ENCODE data around the gene GNG3. TPM values are rescaled to one million over a fixed set of nuclear protein-coding genes. Genes with fewer than 3 reads are reported as not detected.
A peak's percentile ranks its signal among the peaks of the same experiment; 100 is the strongest.

GNG3 gene
- total RNA-seq, 1 donor from 2014 or later: not detected

- Mint-ChIP-seq H3K27ac (ENCODE audit: unreplicated experiment) (peak overlapping the region; percentile 92), H3K4me1 (ENCODE audit: low read depth, unreplicated experiment) (peaks cover 45% of the 10 kb centered on the region), H3K4me3 (ENCODE audit: unreplicated experiment) (peak overlapping the region; percentile 81), H3K27me3 (ENCODE audit: low read depth, unreplicated experiment) (no peaks in the 10 kb centered on the region), H3K9me3 (ENCODE audit: unreplicated experiment) (no peaks in the 10 kb centered on the region), H3K36me3 (ENCODE audit: low read depth, unreplicated experiment) (peaks cover 17% of the 10 kb centered on the region)
- Histone ChIP-seq H3K4me1 (ENCODE audit: insufficient read depth, low read length) (peaks cover 34% of the 10 kb centered on the region), H3K4me2 (ENCODE audit: low read length) (peak overlapping the region; percentile 100), H3K79me2 (ENCODE audit: insufficient read depth, low read length) (peaks cover 18% of the 10 kb centered on the region), H3K9ac (ENCODE audit: low read length) (peak overlapping the region; percentile 90), H2AFZ (ENCODE audit: low read depth, low read length) (peak overlapping the region; percentile 98), H4K20me1 (ENCODE audit: insufficient read depth, low read length) (no peaks in the 10 kb centered on the region), H3K9me3 (ENCODE audit: insufficient read depth, low read depth, low read length) (no peaks in the 10 kb centered on the region), H3K27me3 (ENCODE audit: insufficient read depth, low read length) (no peaks in the 10 kb centered on the region), H3K36me3 (ENCODE audit: insufficient read depth, low read length) (peaks cover 39% of the 10 kb centered on the region), H3K27ac (ENCODE audit: low read depth, low read length) (peak overlapping the region; percentile 91), H3K4me3 (ENCODE audit: insufficient read depth, low read depth, low read length) (peak overlapping the region; percentile 69)
- DNase-seq (ENCODE audit: low read depth): peak; percentile 92
- TF ChIP-seq EZH2 (IDR thresholded peaks at IDR 0.05; ENCODE audit: insufficient read depth, low read length): no peak
- TF ChIP-seq CTCF (IDR thresholded peaks at IDR 0.05; ENCODE audit: insufficient read depth, low read depth, low read length): no peak
- peak; percentile 75 for FAIRE-seq
These were observed 1.9 kb downstream of the GNG3 start for GRCh38 chr11:62709247-62710000.

- no peaks in the 10 kb centered on the region for H3K27me3 Mint-ChIP-seq (ENCODE audit: low read depth, unreplicated experiment)
- peak overlapping the region; percentile 92 for H3K27ac Mint-ChIP-seq (ENCODE audit: unreplicated experiment)
- DNase-seq (ENCODE audit: low read depth): no peak
- H3K36me3 ChIP-seq (ENCODE audit: insufficient read depth, low read length): peaks cover 41% of the 10 kb centered on the region
- H3K4me2 ChIP-seq (ENCODE audit: low read length): peak overlapping the region; percentile 100
- FAIRE-seq: no peak
- peak overlapping the region; percentile 90 for H3K9ac ChIP-seq (ENCODE audit: low read length)
- H3K4me1 Mint-ChIP-seq (ENCODE audit: low read depth, unreplicated experiment): peaks cover 46% of the 10 kb centered on the region
- TF ChIP-seq EZH2 (IDR thresholded peaks at IDR 0.05; ENCODE audit: insufficient read depth, low read length): no peak
- no peak for TF ChIP-seq CTCF (IDR thresholded peaks at IDR 0.05; ENCODE audit: insufficient read depth, low read depth, low read length)
- H3K9me3 Mint-ChIP-seq (ENCODE audit: unreplicated experiment): no peaks in the 10 kb centered on the region
- peak overlapping the region; percentile 69 for H3K4me3 ChIP-seq (ENCODE audit: insufficient read depth, low read depth, low read length)
- H3K27ac ChIP-seq (ENCODE audit: low read depth, low read length): peak overlapping the region; percentile 91
- no peaks in the 10 kb centered on the region for H4K20me1 ChIP-seq (ENCODE audit: insufficient read depth, low read length)
- H3K4me1 ChIP-seq (ENCODE audit: insufficient read depth, low read length): peaks cover 34% of the 10 kb centered on the region
- H2AFZ ChIP-seq (ENCODE audit: low read depth, low read length): peak overlapping the region; percentile 98
- peak overlapping the region; percentile 81 for H3K4me3 Mint-ChIP-seq (ENCODE audit: unreplicated experiment)
- no peaks in the 10 kb centered on the region for H3K9me3 ChIP-seq (ENCODE audit: insufficient read depth, low read depth, low read length)
- H3K27me3 ChIP-seq (ENCODE audit: insufficient read depth, low read length): no peaks in the 10 kb centered on the region
- peaks cover 17% of the 10 kb centered on the region for H3K36me3 Mint-ChIP-seq (ENCODE audit: low read depth, unreplicated experiment)
- peaks cover 21% of the 10 kb centered on the region for H3K79me2 ChIP-seq (ENCODE audit: insufficient read depth, low read length)
These were observed 2.5 kb downstream of the GNG3 start for GRCh38 chr11:62710001-62710345.

- Mint-ChIP-seq H3K27ac (ENCODE audit: unreplicated experiment) (no peak overlapping the region), H3K4me3 (ENCODE audit: unreplicated experiment) (no peak overlapping the region), H3K27me3 (ENCODE audit: low read depth, unreplicated experiment) (no peaks in the 10 kb centered on the region), H3K36me3 (ENCODE audit: low read depth, unreplicated experiment) (peaks cover 26% of the 10 kb centered on the region), H3K4me1 (ENCODE audit: low read depth, unreplicated experiment) (peaks cover 32% of the 10 kb centered on the region), H3K9me3 (ENCODE audit: unreplicated experiment) (no peaks in the 10 kb centered on the region)
- H3K36me3 ChIP-seq (ENCODE audit: insufficient read depth, low read length): peaks cover 63% of the 10 kb centered on the region
- H2AFZ ChIP-seq (ENCODE audit: low read depth, low read length): no peak overlapping the region
- no peak overlapping the region for H3K9ac ChIP-seq (ENCODE audit: low read length)
- no peak for DNase-seq (ENCODE audit: low read depth)
- no peaks in the 10 kb centered on the region for H3K9me3 ChIP-seq (ENCODE audit: insufficient read depth, low read depth, low read length)
- H3K27ac ChIP-seq (ENCODE audit: low read depth, low read length): no peak overlapping the region
- FAIRE-seq: no peak
- H3K79me2 ChIP-seq (ENCODE audit: insufficient read depth, low read length): peaks cover 39% of the 10 kb centered on the region
- H3K27me3 ChIP-seq (ENCODE audit: insufficient read depth, low read length): no peaks in the 10 kb centered on the region
- H3K4me1 ChIP-seq (ENCODE audit: insufficient read depth, low read length): peaks cover 17% of the 10 kb centered on the region
- H4K20me1 ChIP-seq (ENCODE audit: insufficient read depth, low read length): peaks cover 13% of the 10 kb centered on the region
- no peak overlapping the region for H3K4me2 ChIP-seq (ENCODE audit: low read length)
- TF ChIP-seq CTCF (IDR thresholded peaks at IDR 0.05; ENCODE audit: insufficient read depth, low read depth, low read length): no peak
- TF ChIP-seq EZH2 (IDR thresholded peaks at IDR 0.05; ENCODE audit: insufficient read depth, low read length): no peak
- no peak overlapping the region for H3K4me3 ChIP-seq (ENCODE audit: insufficient read depth, low read depth, low read length)
These were observed 4.9 kb downstream of the GNG3 start for GRCh38 chr11:62712276-62712812.

Data from astrocyte (in vitro differentiated cells and primary cell).